Right lobe of liver (tissue), 6 donors: ENCODE results near the gene KLC1. TPM values are rescaled to one million over a fixed set of nuclear protein-coding genes. Genes with fewer than 3 reads are reported as not detected.

ENCODE experiments used
- ATAC-seq, 4 donors: fragments of 200-7000 bp; cut with Tn5 transposase; one replicate each; pipeline ENCODE4 v1.9.1; 2020; ENCODE audit warnings: mild to moderate bottlenecking in 4 of 4, moderate library complexity in 4 of 4
- DNase-seq, 3 donors: peaks; one replicate each; pipeline ENCODE4 v3.0.0-alpha.2; 2020
- H3K27ac ChIP-seq, 3 donors: fragments of 200-600 bp; one replicate each; pipeline ENCODE4 v1.8.0; 2022
- H3K27me3 ChIP-seq, 2 donors: fragments of 200-600 bp; one replicate each; pipeline ENCODE4 v1.8.0; 2022
- H3K36me3 ChIP-seq, 4 donors: fragments of 200-600 bp; sonication (generic) in 1 of 4; one replicate each; pipeline versions ENCODE4 v1.5.1 to v1.8.0; 2017 to 2022; ENCODE audit warnings: control low read depth in 1 of 4
- H3K4me1 ChIP-seq, 4 donors: fragments of 200-600 bp; sonication (generic) in 1 of 4; one replicate each; pipeline versions ENCODE4 v1.5.1 to v1.8.0; 2017 to 2022; ENCODE audit warnings: control low read depth in 1 of 4
- H3K4me3 ChIP-seq, 3 donors: fragments of 200-600 bp; one replicate each; pipeline ENCODE4 v1.8.0; 2022
- H3K9me3 ChIP-seq, 4 donors: fragments of 200-600 bp; sonication (generic) in 1 of 4; one replicate each; pipeline versions ENCODE4 v1.5.1 to v1.8.0; 2017 to 2022; ENCODE audit warnings: control low read depth in 1 of 4
- POLR2A ChIP-seq: fragments of 450-650 bp; IDR thresholded peaks from one replicate; pipeline ENCODE4 v1.6.1; 2017; ENCODE audit warnings: antibody characterized with exemption, mild to moderate bottlenecking
- WGBS: methylation state at CpG from one replicate; pipeline ENCODE4 v1.1.6; 2018; ENCODE audit warnings: low coverage, low lambda C conversion rate; ENCODE audit not compliant: insufficient coverage; ENCODE audit errors: missing lambda C conversion rate; 5-methylcytosine and 5-hydroxymethylcytosine counted together
- intact Hi-C, 2 donors: fragments of 100-400 bp; cut with DNase I; formaldehyde crosslinking; loops; one replicate each; pipeline versions ENCODE4 v1.11.2 to v1.14.1; 2022
- total RNA-seq, 6 experiments: library from RNA; depleted of rRNA in 2 of 6; stranded (reverse); fragments of >200 nt in 2 of 6; fragmentation: NEBNext Ultra II Directional in 3 of 6; extraction: Animal tissue kit (Norgen Biotek cat#: 25700) in 3 of 6; gene quantifications; one replicate each; pipeline versions ENCODE4 v1.1.0 to v1.2.4, GENCODE V29; 2016 to 2023
- TF ChIP-seq, protein P1 (sequence below), 4 donors: fragments of 200-600 bp in 3 of 4; fragments of 450-650 bp in 1 of 4; IDR thresholded peaks; one replicate each; pipeline versions ENCODE4 v1.5.1 to v1.8.0; 2016 to 2022; ENCODE audit warnings: antibody characterized with exemption in 4 of 4, mild to moderate bottlenecking in 2 of 4
- donor health status: DM: no; HTN: yes; CAD: no.
- donor health status: DM: no; HTN: no; CAD: no.
- donor health status: DM: no; HTN: no; CAD: no.
- donor health status: DM: no; HTN: yes; CAD: no.
- donor health status: DM: no; HTN: yes; CAD: no.

KLC1 gene
- total RNA-seq, 6 experiments from 2014 or later: 45.8 to 78.9 (median 58.0) TPM

DNA sequence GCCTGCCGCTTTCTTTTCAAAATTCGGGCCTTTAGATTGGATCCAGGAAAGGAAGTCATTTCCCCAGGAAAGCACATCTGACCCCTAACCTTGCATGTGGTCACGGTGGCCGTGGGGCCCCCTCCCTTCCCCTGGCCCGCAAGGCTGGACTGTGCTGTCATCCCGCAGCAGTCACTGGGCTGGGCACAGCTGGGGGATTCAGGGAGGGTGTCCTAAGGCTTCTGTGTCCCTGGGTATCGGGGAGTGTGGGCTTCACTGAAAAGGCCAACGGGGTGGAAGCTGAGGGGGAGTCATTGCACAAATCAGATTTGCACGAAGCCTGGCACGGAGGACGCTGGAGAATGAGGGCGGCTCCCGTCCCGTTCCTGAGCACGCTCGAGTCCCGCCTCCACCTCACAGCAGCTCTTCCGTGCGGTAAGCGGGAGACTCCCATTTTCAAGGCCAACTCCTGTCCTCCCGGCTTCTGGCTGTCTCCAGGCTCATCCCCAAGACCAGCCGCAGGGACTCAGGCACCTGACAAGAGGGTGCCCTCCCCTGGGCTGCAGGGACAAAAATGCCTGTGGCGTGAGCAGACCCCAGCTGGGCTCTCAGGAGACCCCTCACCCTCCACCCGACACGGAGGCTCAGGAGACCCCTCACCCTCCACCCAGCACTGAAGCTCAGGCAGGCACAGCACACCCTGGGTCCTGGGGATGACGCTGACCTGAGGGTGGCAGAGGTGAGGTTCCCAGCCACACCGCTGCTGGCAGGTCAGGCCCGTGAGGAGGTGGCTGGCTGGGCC, 76.7 kb downstream of the KLC1 start:
- TF ChIP-seq, protein P1, sequence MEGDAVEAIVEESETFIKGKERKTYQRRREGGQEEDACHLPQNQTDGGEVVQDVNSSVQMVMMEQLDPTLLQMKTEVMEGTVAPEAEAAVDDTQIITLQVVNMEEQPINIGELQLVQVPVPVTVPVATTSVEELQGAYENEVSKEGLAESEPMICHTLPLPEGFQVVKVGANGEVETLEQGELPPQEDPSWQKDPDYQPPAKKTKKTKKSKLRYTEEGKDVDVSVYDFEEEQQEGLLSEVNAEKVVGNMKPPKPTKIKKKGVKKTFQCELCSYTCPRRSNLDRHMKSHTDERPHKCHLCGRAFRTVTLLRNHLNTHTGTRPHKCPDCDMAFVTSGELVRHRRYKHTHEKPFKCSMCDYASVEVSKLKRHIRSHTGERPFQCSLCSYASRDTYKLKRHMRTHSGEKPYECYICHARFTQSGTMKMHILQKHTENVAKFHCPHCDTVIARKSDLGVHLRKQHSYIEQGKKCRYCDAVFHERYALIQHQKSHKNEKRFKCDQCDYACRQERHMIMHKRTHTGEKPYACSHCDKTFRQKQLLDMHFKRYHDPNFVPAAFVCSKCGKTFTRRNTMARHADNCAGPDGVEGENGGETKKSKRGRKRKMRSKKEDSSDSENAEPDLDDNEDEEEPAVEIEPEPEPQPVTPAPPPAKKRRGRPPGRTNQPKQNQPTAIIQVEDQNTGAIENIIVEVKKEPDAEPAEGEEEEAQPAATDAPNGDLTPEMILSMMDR (IDR thresholded peaks at IDR 0.05): no peak
- TF ChIP-seq POLR2A: no peak
- Histone ChIP-seq H3K27me3 (no peaks in the 10 kb centered on the region), H3K36me3 (peaks cover 0 to 5% (median 0%) of the 10 kb centered on the region in 4 donors), H3K4me1 (peaks cover 0 to 15% (median 5%) of the 10 kb centered on the region in 4 donors), H3K4me3 (no peak overlapping the region), H3K27ac (peak overlapping the region in 1 of 3 donors; percentile 5), H3K9me3 (no peaks in the 10 kb centered on the region)
- ATAC-seq (peak; percentile 2 to 40 (median 16)), DNase-seq (no peak)
- intact Hi-C loops: no loop called here
- WGBS: 71% methylated on average over 7 of the region's 28 CpGs

- no peak overlapping the region for H3K4me3 ChIP-seq
- H3K36me3 ChIP-seq: peaks cover 0 to 5% (median 0%) of the 10 kb centered on the region in 4 donors
- H3K27ac ChIP-seq: no peak overlapping the region
Observed at GRCh38 chr14:103706551-103707328, 77.7 kb downstream of the KLC1 start.

GRCh38 chr14:103707329-103708263, 78.6 kb downstream of the KLC1 start:
- DNase-seq (no peak), ATAC-seq (no peak)
- WGBS: 69% methylated on average over 2 of the region's 29 CpGs
- Histone ChIP-seq H3K9me3 (no peaks in the 10 kb centered on the region), H3K27me3 (no peaks in the 10 kb centered on the region), H3K4me3 (no peak overlapping the region), H3K27ac (no peak overlapping the region), H3K4me1 (no peaks in the 10 kb centered on the region), H3K36me3 (peaks cover 0 to 3% (median 0%) of the 10 kb centered on the region in 4 donors)
- TF ChIP-seq, protein P1 (IDR thresholded peaks at IDR 0.05): no peak
- intact Hi-C loops: no loop called here

More at GRCh38 chr14:103706551-103707328, 77.7 kb downstream of the KLC1 start:
- intact Hi-C loops: no loop called here
- Histone ChIP-seq H3K4me1 (peaks cover 0 to 5% (median under 1%) of the 10 kb centered on the region in 4 donors), H3K27me3 (no peaks in the 10 kb centered on the region), H3K9me3 (no peaks in the 10 kb centered on the region)
- WGBS: 87% methylated on average over 3 of the region's 41 CpGs
- ATAC-seq (no peak), DNase-seq (no peak)
- no peak for TF ChIP-seq POLR2A
- TF ChIP-seq, protein P1 (IDR thresholded peaks at IDR 0.05): no peak

GRCh38 chr14:103708750-103709187, 79.8 kb downstream of the KLC1 start:
- no peaks in the 10 kb centered on the region for H3K27me3 ChIP-seq
- intact Hi-C loops: no loop called here
- TF ChIP-seq POLR2A: no peak
- TF ChIP-seq, protein P1 (IDR thresholded peaks at IDR 0.05): no peak
- H3K36me3 ChIP-seq: no peaks in the 10 kb centered on the region
- no peak overlapping the region for H3K27ac ChIP-seq
- H3K4me3 ChIP-seq: no peak overlapping the region
- no peaks in the 10 kb centered on the region for H3K4me1 ChIP-seq
- WGBS: 68% methylated on average over 8 of the region's 18 CpGs
- DNase-seq (no peak), ATAC-seq (peak in 1 of 4 donors; percentile 3)
- no peaks in the 10 kb centered on the region for H3K9me3 ChIP-seq
